ENCODE measurements around the gene HOXA4. TPM values are rescaled to one million over a fixed set of nuclear protein-coding genes. Genes with fewer than 3 reads are reported as not detected.

Gene HOXA4
- total RNA-seq, 2 experiments from 2014 or later = 0.25 TPM; not detected in 1

- no peak for TF ChIP-seq CTCF (IDR thresholded peaks at IDR 0.05)
- ChIA-PET CTCF (interaction anchor here (1.4 kb wide), 1 partner anchor 14 kb away, joined by 5 read pairs; the partner anchor contains the start of gene HOXA5), POLR2A (no interaction called here)
- H3K27ac Mint-ChIP-seq = no peak overlapping the region
- DNase-seq (no peak), ATAC-seq (peak; percentile 15)
- no peaks in the 10 kb centered on the region for H3K9me3 Mint-ChIP-seq
- H3K4me1 Mint-ChIP-seq (ENCODE audit: low read depth) = peaks cover 12% of the 10 kb centered on the region
- H3K36me3 Mint-ChIP-seq (ENCODE audit: low read depth) = peaks cover 3% of the 10 kb centered on the region
- no peak overlapping the region for H3K4me3 Mint-ChIP-seq
- H3K27me3 Mint-ChIP-seq = peaks cover 29% of the 10 kb centered on the region
- intact Hi-C loops (cut with micrococcal nuclease) = no loop called here
These were observed 623 bp downstream of the HOXA4 start for GRCh38 chr7:27129729-27130539.

DNA sequence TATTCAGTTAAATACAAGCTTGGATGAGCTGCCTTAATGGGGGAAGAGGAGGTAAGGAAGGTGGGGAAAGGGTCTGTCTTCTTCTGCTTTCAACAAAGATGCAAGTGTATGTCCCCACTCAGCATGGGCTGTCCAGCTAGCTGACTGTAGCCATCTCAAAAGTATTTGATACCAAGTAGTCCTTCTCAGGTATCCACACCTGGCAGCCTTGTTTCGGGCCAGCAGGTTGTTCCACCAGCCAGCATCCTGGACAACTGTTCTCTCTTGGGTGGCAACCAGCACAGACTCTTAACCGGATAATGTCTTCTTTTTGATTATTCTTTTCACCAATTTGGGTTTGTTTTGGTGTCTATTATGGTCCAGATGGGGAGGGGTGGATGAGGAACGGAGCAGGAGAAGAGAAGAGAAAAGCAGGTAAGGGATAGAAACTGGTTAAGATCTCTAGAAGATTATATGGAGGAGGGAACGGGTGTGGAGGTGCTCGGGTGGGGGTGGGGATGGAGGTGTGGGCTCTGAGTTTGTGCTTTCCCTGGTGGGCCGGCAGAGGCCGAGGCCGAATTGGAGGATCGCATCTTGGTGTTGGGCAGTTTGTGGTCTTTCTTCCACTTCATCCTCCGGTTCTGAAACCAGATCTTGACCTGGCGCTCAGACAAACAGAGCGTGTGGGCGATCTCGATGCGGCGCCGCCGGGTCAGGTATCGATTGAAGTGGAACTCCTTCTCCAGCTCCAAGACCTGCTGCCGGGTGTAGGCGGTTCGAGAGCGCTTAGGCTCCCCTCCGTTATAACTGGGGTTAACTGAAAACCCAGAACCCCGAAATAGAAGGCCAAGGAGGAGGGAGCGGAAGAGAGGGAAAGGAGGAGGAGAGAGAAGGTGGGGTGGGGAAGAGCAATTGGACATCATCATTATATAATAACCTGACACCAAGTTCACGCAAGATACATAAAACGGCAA is 1.5 kb downstream of the HOXA4 start:
- H3K36me3 Mint-ChIP-seq (ENCODE audit: low read depth) = peaks cover 3% of the 10 kb centered on the region
- DNase-seq (no peak), ATAC-seq (no peak)
- POLR2A ChIA-PET = no interaction called here
- H3K27me3 Mint-ChIP-seq = peaks cover 26% of the 10 kb centered on the region
- no peaks in the 10 kb centered on the region for H3K9me3 Mint-ChIP-seq
- intact Hi-C loops (cut with micrococcal nuclease) = no loop called here
- H3K27ac Mint-ChIP-seq = no peak overlapping the region
- no peak for TF ChIP-seq CTCF (IDR thresholded peaks at IDR 0.05)
- H3K4me1 Mint-ChIP-seq (ENCODE audit: low read depth) = peaks cover 3% of the 10 kb centered on the region
- CTCF ChIA-PET = interaction anchor here (1.1 to 1.9 kb wide), 3 partner anchors 21 to 50 kb away, joined by 3 to 5 read pairs (median 3); no protein-coding TSS in a partner anchor
- no peak overlapping the region for H3K4me3 Mint-ChIP-seq

DNA sequence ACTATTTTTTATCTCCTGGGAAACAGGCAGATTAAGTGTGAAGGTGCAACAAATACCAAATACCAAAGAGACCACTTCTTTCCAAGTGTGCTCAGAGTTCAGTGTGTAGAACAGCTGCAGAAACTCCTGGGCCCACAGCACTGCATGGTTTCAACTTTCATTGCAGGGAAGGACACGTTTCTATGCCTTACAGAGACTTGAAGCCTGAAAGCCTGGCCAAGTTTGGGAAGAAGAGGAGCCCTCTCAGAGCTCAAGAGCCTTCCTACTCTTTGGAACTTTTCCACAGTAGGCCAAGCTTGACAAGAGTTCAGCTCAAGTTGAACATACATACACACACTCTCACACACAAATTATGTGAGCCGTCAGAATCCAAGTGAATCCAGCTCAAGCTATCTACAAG is 2.5 kb downstream of the HOXA4 start:
- TF ChIP-seq CTCF (IDR thresholded peaks at IDR 0.05) = no peak
- Mint-ChIP-seq H3K36me3 (ENCODE audit: low read depth) (peaks cover 3% of the 10 kb centered on the region), H3K27me3 (peaks cover 23% of the 10 kb centered on the region), H3K4me3 (no peak overlapping the region), H3K4me1 (ENCODE audit: low read depth) (no peaks in the 10 kb centered on the region), H3K27ac (no peak overlapping the region), H3K9me3 (no peaks in the 10 kb centered on the region)
- no peak for ATAC-seq
- DNase-seq = no peak
- intact Hi-C loops (cut with micrococcal nuclease) = no loop called here
- ChIA-PET CTCF (interaction anchor here (1.1 to 1.9 kb wide), 3 partner anchors 22 to 51 kb away, joined by 3 to 5 read pairs (median 3); no protein-coding TSS in a partner anchor), POLR2A (no interaction called here)

DNA sequence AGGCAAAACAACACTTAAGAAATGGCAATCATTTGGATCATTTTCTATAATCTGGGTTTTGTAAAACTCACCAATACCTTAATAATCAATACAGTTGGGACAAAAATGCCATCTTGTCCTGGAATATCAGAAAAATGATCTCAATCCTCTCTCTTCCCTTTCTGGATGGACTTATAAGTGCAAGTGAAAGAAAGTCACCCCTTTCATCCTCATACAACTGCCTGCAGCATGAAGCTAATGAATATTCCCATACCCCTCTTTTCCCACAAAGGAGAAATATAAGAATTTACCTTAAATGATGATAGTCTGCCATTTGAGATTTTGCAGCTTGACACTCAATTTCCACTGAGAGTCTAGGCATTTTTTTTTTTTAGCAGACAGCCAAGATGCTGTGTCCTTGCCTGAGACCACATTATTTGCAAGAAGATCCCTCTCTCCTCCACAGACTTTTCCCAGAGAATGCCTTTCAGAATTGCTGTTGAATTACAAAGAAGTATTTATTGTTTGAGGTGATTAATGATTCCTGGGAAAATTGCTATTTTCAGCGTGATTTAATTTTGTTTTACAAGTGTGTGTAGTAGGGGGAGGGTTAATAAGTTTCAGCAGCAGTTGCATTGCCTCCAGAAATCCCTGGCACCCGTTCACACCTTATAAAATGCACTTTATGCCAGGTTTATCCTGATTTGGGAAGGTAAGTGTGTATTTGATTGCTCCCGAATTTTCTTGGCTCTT is 3.8 kb downstream of the HOXA4 start:
- intact Hi-C loops (cut with micrococcal nuclease) = no loop called here
- TF ChIP-seq CTCF (IDR thresholded peaks at IDR 0.05) = no peak
- Mint-ChIP-seq H3K4me3 (no peak overlapping the region), H3K9me3 (no peaks in the 10 kb centered on the region), H3K36me3 (ENCODE audit: low read depth) (peaks cover 3% of the 10 kb centered on the region), H3K27ac (no peak overlapping the region), H3K27me3 (peaks cover 16% of the 10 kb centered on the region), H3K4me1 (ENCODE audit: low read depth) (no peaks in the 10 kb centered on the region)
- no peak for DNase-seq
- ATAC-seq = no peak
- POLR2A ChIA-PET = interaction anchor here (0.7 kb wide), 1 partner anchor 37 kb away, joined by 3 read pairs; no protein-coding TSS in a partner anchor
- CTCF ChIA-PET = no interaction called here
